T-helper 2 cell treated with Interferon-gamma antibody and Interleukin-4, amounts not matched to agents 100 ng/mL and 5 ng/mL, for 36 hours (primary cell): ENCODE measurements around the gene KRT74. TPM values are rescaled to one million over a fixed set of nuclear protein-coding genes. Genes with fewer than 3 reads are reported as not detected.

ENCODE experiments used
- intact Hi-C: fragments of 100-400 bp; cut with micrococcal nuclease; formaldehyde crosslinking; loops from one replicate; pipeline ENCODE4 v1.15.1; 2023
- total RNA-seq: library from RNA; stranded (reverse); gene quantifications from 2 replicates; pipeline ENCODE4 v1.2.3, GENCODE V29; 2022

The KRT74 gene
- total RNA-seq, 1 donor from 2014 or later = not detected

GRCh38 chr12:52577316-52577715 lies 3.7 kb upstream of the KRT74 start:
- intact Hi-C loops = no loop called here

DNA sequence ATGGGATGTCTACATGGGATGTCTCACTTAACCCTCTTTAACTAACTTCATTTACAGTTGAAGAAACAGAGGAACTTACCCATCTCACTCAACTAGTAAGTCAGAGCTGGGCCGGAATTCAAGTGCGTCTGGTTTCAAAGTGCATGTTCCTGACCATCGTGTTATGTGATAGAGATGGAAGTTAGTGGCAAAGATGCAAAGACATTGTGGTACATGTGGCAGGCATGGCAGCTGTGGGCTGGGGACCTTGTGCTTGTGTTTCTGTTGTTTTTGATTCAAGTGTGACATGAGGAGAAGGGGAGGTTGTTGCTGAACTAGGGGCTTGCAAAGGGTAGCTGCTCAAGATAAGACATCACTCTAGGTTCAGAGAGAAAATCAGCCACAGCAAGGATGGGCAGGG lies 2.3 kb upstream of the KRT74 start:
- intact Hi-C loops = no loop called here

GRCh38 chr12:52575256-52575655 lies 1.6 kb upstream of the KRT74 start:
- intact Hi-C loops = no loop called here

DNA sequence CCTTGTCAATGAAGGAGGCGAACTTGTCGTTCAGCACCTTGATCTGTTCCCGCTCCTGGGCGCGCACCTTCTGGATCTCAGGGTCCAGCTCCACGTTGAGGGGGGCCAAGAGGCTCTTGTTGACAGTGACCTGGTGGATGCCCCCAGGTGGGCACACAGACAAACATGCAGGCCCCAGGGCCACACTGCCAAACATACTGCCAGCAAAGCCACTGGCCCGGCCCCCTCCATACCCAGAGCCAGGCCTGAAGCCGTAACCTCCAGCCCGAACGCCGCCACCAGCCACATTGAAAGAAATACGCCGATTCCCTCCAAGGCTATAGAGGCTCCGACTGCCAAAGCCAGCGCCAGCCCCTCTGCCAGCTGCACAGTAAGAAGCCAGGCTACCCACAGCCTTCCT lies 337 bp downstream of the KRT74 start:
- intact Hi-C loops = no loop called here

- intact Hi-C loops = no loop called here
These were observed 3.1 kb downstream of the KRT74 start for GRCh38 chr12:52570511-52570910.

GRCh38 chr12:52568111-52568510 lies 5.5 kb downstream of the KRT74 start:
- intact Hi-C loops = no loop called here

DNA sequence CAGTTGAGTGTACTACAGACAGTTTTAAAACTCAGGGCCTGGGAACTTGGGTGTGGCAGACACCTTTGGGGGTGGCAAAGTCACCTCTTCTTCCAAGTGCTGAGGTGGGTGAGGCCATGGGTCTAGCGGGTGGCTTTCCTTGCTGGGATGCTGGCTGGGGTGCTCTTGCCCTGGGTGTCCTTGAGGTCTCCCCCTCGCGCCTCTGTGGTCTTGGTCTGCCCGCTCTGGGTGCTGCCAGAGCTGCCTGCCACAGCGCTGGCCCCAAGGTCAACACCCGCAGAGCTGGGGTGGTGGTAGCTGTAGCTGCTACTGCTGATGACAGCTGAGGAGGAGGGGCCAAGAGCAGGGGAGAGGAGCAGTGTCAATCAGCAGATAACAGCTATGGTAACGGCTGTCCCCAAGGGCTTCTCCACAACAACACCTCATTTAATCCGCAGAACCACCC lies 6.8 kb downstream of the KRT74 start:
- intact Hi-C loops = no loop called here

DNA sequence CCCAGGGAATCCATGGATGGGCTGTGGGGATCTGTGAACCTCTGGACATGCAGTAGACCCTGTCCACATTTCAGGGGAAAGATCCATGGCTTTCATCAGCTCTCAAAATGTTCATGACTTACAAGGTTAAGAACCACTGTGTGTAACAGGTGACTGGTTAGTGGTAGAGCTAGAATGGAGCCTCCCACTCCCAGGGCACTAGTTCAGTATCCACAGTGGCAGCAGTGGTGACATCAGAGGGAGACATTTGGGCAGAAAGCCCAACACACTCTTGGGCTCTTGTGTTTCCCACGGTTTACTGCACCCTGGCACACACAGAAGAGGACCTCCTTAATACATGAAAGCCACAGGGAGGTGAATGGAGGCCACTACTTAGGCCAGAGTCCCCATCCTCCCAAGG lies 9.1 kb downstream of the KRT74 start:
- intact Hi-C loops = no loop called here

DNA sequence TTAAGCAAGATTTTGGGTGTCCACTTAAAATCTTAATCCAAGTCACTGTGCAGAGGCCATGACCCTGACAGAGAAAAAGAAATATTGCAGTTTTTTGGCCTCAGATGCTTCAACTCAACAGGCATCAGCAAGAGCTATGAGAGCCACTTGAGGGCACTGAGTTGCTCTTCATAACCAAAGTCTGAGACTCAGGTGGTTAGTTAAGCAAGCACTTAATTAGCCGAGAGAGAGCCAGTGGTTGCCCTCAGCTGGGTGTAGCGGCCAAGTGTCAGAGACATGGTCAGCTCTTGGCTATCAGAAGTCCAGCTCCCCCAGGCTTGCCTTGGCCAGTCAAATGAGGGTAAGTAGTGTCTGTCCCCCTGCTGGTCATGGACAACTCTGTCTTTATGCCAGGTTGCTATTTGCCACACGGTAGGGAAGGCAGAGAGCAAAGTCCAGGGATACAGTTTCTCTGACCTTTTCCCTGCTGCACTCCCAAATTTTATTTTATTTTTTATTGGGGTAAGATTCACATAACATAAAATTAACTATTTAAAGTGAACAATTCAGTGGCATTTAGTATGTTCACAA lies 11.7 kb downstream of the KRT74 start:
- intact Hi-C loops = no loop called here

DNA sequence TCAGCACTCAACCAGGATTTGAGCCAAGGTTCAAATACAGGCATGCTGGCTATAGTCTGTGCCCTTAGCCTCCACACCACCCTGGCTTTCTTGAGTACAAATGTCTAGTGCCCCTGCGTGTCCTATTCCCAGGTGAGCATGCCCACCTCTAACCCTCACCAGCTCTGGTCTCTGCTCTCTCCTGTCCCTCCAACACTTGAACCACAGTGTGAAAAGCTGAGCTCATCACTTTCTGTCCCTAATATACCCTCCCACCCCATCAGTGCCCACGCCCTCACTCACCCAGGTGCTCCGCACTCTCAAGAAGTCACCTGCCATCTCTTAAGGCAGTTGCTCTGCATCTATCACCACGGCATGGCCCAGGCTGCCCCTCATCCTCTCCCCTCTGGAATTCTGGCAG lies 13.7 kb downstream of the KRT74 start:
- intact Hi-C loops = no loop called here

GRCh38 chr12:52558781-52559445 lies 14.7 kb downstream of the KRT74 start:
- intact Hi-C loops = no loop called here

DNA sequence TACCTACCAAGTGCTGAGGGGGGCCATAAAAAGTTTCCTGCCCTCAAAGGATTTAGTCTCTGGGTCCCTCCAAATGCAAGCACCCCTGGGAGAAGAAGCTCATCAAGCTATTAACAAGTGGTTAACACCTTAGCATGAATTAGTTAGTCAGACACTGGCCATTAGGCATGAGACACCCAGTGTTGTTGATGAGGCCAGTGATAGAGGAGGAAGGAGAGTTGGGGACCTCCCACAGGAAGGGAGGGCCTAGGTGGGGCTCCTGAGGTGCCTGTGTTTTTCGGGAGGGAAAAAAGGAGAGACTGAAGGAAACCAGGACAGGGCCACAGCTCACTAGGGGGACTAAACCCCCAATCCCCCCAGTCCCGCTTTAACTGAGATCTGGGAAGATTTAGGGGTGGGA lies 16.2 kb downstream of the KRT74 start:
- intact Hi-C loops = no loop called here

DNA sequence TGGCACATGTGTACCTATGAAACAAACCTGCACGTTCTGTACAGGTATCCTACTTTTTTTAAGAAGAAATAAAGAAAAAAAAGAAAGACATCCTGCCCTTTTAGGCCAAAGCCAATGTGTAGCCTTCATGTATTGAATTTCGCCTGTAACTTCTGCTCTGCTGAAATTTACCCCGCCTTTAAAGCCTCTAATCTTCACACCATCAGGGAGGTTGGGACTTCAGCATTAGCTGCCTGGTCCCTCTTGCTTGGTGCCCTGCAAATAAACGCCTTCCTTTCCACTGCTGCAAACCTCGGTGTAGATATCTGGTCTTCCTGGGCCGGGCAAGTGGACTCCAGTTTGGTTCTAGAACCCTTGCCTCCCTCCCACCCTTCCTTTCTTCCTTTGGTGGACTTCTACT lies 18.1 kb downstream of the KRT74 start:
- intact Hi-C loops = no loop called here

DNA sequence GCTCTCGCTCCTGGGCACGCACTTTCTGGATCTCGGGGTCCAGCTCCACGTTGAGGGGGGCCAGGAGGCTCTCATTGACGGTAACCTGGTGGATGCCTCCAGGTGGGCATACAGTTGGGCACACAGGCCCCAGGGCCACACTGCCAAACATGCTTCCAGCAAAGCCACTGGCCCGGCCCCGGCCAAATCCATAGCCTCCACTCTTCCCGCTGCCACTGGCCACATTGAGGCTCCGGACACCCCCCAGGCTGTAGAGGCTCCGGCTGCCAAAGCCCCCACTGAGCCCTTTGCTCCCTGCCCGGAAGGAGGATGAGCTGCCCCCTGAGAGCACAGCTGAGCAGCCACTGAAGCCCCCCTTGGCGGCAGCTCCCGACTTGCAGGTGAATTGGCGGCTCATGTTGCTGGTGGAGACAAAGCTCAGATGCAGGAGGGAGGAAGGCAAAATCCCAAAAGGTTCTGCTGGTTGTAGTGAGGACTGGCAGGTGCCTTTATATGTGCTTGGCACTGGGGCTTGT lies 20.9 kb downstream of the KRT74 start, which contains the start of gene KRT71:
KRT71 (minus strand) TSS at position 465 of the 515 bp plus-strand sequence; CDS start at position 397, 68 bp downstream.
- intact Hi-C loops = no loop called here

- intact Hi-C loops = no loop called here
These were observed 21.6 kb downstream of the KRT74 start for GRCh38 chr12:52552055-52552454.

DNA sequence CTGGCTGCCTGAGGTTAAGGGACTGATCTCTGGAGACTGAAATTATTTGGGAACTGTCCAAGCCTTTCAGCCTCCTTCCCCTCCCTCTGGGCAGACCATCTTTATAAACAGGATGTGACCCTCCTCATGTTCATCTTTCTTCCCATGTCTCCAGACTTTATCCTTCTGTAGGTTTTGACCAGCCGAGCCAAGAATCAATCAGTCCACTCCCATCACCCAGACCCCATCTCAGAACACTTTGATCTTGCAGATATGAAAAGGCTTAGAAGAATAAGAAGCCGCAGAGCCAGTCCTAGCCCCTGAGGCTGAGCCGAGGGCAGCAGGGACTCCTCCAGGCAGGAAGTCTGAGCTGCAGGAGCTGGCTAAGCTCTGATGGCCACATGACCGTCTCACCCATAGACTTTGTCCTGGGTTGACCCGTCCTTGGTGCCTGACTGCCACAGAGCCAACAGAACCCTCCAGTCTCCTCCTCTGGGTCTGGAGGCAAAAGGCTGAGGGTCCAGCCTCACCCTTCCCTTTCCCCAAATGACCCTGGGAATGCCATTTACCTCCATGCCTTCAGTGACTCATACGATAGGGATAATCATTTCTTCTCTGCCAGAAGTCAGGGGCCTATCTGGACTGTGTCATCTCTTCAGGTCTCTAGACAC lies 22.3 kb downstream of the KRT74 start:
- intact Hi-C loops = no loop called here

DNA sequence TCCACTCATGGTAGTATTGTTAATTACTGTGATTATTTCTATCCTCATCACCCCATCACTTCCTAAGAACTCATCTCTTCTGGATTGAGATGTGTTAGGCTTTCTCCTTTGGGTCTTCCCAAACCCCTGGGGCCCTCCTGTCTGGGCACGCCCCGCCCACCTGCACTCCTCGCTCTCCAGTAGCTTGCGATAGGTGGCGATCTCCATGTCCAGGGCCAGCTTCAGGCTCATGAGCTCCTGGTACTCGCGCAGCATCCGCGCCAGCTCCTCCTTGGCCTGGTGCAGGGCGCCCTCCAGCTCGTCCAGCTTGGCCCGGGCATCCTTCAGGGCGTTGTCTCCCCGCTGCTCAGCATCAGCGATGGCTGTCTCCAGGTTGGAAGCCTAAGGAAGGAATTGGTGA lies 27.5 kb downstream of the KRT74 start:
- intact Hi-C loops = no loop called here

- intact Hi-C loops = no loop called here
These were observed 29.4 kb downstream of the KRT74 start for GRCh38 chr12:52543985-52544883.

DNA sequence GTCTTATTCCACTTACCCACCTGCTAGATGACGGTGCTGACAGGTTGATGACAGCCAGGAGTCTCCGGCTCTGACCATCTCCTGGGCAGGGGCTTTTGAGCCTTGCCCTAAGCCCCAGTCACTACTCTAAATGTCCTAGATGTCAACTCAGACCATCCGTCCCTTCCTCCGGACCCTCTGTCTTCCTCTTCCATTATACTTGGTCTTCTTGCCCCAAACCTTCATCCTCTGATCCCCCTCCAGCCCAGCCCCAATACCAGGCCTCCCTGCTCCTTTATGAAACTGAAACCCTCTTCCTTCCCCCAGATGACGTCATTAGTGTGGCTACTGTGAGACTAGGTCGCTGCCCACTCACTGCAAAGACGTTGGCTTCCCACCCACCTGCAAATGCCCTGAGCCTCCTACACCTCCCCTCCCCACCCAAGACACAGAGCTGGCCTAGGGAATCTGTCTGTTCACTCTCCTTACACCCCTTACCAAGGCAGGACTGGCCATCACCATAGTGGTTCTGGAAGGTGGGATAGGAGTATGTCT lies 30.8 kb downstream of the KRT74 start:
- intact Hi-C loops = no loop called here

DNA sequence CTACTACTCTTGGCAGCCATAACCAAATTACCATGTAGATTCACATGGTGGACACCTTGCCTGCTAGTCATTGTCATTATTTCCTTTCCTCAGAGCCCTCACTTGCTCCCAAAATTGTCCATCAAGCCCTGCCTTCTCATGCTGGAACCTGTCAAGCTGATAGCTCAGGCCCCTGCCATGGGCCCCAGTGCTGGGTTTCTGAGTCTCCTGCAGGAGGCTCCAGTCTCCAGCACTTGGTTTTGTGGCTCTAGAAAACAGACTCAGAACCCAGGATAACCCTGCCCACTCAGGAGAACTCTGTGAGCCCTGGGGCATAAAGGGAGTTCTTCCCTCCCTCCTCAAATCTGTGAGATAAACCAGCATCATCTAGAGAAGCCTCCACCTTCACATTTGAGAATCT lies 31.5 kb downstream of the KRT74 start:
- intact Hi-C loops = no loop called here

DNA sequence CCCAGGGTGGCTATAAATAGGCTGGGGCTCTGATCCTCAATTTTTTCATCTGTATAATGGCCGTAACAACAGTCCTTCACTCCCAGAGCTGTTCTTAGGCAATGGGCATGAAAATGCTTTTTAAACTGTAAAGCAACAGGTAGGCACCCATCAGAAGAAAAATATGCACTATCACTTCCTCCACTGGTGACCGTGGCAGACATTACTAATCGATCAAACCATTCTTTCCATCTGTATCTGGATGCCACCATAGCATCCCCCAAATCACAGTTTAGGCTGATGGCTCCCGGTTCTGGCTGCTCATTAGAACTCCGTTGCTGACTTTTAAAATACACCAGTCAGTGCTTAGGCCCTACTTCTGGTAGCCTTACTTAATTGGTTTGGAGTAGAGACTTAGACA lies 31.9 kb downstream of the KRT74 start:
- intact Hi-C loops = no loop called here
